HG03558 (cell line): ENCODE measurements around the gene IL6R.

Experiments
- ATAC-seq: cut with Tn5 transposase; IDR thresholded peaks from one replicate; pipeline ENCODE4 v1.9.1; 2021; ENCODE audit warnings: moderate number of reproducible peaks; ENCODE audit not compliant: unreplicated experiment; ENCODE audit errors: extremely low read depth

IL6R gene

DNA sequence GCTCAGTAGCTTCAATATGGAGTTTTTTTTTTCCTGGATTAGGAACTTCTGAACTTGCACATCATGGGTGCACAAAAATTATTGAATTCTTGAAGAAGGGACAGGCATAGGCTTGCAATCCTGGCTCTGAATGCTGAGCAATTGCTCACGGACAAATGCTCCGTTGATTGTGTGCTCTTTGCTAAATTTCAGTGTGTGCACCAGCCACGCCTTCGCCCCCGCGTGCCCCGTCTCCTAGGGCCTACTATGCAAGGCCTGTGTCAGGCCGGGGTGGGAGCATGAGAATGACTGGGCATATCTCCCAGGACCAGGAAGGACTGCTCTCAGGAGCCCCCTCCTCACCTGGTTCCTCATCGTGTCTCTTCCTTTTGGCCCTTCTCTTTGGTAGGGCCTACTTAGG lies 17.4 kb downstream of the IL6R start:
- ATAC-seq = no peak

GRCh38 chr1:154423304-154423987 lies 18.3 kb downstream of the IL6R start:
- no peak for ATAC-seq

GRCh38 chr1:154423988-154424326 lies 18.8 kb downstream of the IL6R start:
- no peak for ATAC-seq

GRCh38 chr1:154425172-154425571 lies 20.0 kb downstream of the IL6R start:
- no peak for ATAC-seq

GRCh38 chr1:154427173-154428139 lies 22.3 kb downstream of the IL6R start:
- ATAC-seq = no peak

GRCh38 chr1:154429118-154429517 lies 24.0 kb downstream of the IL6R start:
- no peak for ATAC-seq

GRCh38 chr1:154429841-154430611 lies 24.9 kb downstream of the IL6R start:
- ATAC-seq = no peak

- ATAC-seq = no peak
Measured at GRCh38 chr1:154430903-154431302, 25.8 kb downstream of the IL6R start.

DNA sequence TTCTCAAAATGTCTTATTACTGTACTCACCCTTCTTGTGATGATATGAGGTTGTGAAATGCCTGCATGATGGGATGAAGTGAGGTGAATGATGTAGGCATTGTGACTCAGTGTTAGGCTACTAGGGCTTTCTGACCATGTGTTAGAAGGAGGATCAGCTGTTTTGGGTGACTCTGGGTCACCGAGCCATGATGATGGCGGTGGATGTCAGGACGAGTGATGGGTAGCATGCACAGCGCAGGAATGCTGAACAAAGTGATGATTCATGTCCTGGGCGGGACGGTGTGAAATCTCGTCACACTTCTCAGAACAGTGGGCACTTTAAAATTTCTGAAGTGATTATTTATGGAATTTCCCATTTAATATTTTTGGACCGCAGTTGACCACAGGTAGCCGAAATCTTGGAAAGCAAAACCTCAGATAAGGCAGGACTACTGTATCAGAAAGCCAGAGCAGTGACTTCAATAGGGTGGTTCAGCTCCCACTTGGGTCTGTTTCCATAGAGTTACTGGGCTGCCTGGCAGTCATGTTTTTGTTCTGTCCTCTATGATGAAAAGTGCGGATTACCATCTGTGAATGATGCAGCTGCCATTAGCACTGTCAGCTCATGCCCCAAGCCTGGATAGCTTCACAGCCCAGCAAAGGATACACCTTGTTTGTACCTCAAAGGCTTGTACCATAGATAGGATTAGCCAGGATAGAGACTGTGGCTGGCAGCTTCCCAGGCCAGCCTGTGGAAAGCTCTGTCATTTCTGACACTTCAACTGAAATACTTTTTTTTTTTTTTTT lies 26.6 kb downstream of the IL6R start:
- no peak for ATAC-seq

DNA sequence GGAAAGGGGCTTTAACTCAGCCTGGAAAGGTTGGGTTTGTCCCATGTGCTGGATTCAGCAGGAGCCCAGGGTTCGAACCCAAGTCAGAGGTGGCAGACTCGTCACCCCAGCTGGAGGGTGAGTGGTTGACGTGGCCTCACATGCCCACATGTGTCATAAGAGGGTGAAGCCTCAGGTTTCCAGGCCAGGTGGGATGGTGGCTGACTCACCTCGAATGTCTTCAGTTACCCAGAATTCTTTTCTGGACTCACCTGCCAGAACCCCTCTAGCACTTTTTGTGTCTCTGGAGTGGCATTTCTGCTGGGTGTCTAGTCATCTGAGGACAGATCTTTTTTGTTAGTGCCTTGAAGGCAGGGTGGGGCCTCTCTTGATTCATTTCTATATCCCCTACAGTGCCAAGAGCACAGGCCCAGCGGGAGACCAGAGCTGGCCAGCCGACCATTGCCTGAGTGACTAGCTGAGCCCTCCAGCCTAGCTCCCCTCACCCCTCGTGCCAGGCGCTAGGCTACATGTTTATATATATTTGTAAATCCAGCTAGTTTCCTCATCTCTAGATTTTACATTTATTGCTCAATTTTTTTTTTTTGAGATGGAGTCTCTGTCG lies 28.1 kb downstream of the IL6R start:
- ATAC-seq = no peak

DNA sequence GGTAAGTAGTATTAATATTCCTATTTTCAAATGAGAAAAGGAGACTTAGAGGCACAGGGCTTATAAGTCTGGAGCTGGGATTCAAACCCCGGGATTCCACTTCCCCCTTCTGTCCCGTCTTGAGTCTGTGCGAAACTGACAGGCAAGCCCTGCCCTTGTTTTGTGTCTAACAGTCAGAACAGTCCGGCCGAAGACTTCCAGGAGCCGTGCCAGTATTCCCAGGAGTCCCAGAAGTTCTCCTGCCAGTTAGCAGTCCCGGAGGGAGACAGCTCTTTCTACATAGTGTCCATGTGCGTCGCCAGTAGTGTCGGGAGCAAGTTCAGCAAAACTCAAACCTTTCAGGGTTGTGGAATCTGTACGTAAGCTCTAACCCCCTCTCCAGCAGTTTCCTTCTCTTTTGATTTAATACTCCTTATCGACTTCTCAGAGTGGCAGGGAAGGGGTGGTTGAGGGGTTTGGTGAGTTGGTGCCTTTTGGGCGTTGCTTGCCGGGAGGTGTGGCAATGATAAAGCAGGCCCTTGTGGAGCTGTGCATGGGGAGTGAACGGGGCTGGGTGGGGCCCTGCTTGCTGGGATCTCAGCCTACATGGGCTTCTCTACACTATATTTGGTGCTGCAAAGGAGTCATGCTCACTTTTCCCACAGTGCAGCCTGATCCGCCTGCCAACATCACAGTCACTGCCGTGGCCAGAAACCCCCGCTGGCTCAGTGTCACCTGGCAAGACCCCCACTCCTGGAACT lies 29.4 kb downstream of the IL6R start:
- no peak for ATAC-seq

GRCh38 chr1:154435599-154436200 lies 30.6 kb downstream of the IL6R start:
- ATAC-seq = no peak

GRCh38 chr1:154436433-154436832 lies 31.3 kb downstream of the IL6R start:
- ATAC-seq = no peak

- ATAC-seq = no peak
Measured at GRCh38 chr1:154440036-154440804, 35.1 kb downstream of the IL6R start.

- no peak for ATAC-seq
Measured at GRCh38 chr1:154441241-154441888, 36.2 kb downstream of the IL6R start.

DNA sequence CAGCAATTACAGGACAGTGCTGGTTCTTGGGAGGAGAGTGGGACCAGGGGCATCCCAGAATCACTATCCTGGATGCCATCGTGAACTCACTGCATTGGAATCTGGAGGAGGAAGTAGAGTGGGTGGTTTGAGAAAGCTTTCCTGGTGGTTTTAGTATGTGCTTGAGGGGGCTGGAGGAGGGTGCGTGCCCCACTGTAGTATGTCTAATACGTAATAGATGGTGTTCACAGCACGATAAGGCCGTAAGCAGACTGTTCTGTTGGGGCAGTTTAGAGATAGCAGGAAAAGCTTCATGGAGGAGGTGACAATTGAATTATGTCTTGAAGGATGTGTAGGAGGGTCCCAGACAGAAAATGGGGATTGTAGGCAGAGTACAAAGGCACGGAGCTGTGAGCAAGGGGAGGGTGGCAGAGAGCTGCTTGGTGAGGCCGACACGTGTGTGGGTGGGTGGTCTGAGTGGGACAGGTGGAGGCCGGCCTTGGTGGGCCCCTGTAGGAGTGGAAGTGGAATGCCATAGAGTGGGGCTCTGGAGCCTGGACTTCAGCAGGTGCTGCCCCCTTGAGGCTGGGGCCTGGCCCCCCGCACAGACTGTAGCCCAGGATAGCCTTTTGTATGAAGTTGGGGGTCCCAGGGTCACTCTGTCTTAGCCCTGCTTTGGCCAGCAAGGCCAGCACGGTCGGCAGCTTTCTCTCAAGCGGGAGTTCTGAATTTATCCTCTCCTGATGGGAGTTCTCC lies 37.0 kb downstream of the IL6R start:
- no peak for ATAC-seq
